OCI-LY3 (cell line): Measurements from ENCODE around the gene FNBP1L.

Experiments
- H2AFZ ChIP-seq: fragments of 200-600, 300-600 bp; shearing (Covaris generic); 2 replicates; pipeline ENCODE4 v1.6.0; 2014; ENCODE audit warnings: antibody characterized with exemption, low read depth, low read length
- H3K27ac ChIP-seq: fragments of 200-600, 300-600 bp; sonication (generic); 2 replicates; pipeline ENCODE4 v1.5.1; 2014; ENCODE audit warnings: mild to moderate bottlenecking, low read length, moderate library complexity, mixed read lengths
- H3K27me3 ChIP-seq: fragments of 200-600, 300-600 bp; sonication (generic); 2 replicates; pipeline ENCODE4 v1.6.1; 2014; ENCODE audit warnings: low read depth, low read length, mixed read lengths
- H3K36me3 ChIP-seq: fragments of 200-600, 300-600 bp; sonication (generic); replicated peaks from 2 replicates; pipeline ENCODE3; 2014; ENCODE audit warnings: low read depth, low read length, mixed read lengths
- H3K4me1 ChIP-seq: fragments of 300-600, 200-600 bp; sonication (generic); 2 replicates; pipeline ENCODE4 v1.6.1; 2014; ENCODE audit warnings: low read length, mixed read lengths
- H3K4me2 ChIP-seq: fragments of 200-600, 300-600 bp; sonication (generic); 2 replicates; pipeline ENCODE4 v1.6.1; 2014; ENCODE audit warnings: low read length, mixed read lengths
- H3K4me3 ChIP-seq: fragments of 300-600, 200-600 bp; sonication (generic); 2 replicates; pipeline ENCODE4 v1.5.1; 2014; ENCODE audit warnings: antibody characterized with exemption, mild to moderate bottlenecking, low read length, moderate library complexity
- H3K79me2 ChIP-seq: fragments of 300-600, 200-600 bp; shearing (Covaris generic); 2 replicates; pipeline ENCODE4 v1.6.1; 2014; ENCODE audit warnings: mild to moderate bottlenecking, low read length, mixed read lengths
- H3K9ac ChIP-seq: fragments of 300-600, 200-600 bp; shearing (Covaris generic); 2 replicates; pipeline ENCODE4 v1.6.0; 2014; ENCODE audit warnings: mild to moderate bottlenecking, low read length, moderate library complexity
- H3K9me3 ChIP-seq: fragments of 200-600, 300-600 bp; shearing (Covaris generic); 2 replicates; pipeline ENCODE4 v1.6.1; 2014; ENCODE audit warnings: low read length, mixed read lengths; ENCODE audit not compliant: insufficient read depth
- H4K20me1 ChIP-seq: fragments of 200-600, 300-600 bp; sonication (generic); 2 replicates; pipeline ENCODE4 v1.6.1; 2016; ENCODE audit warnings: low read length, mixed read lengths; ENCODE audit not compliant: insufficient read depth
- EZH2phosphoT487 ChIP-seq: fragments of 200-600 bp; shearing (Covaris generic); IDR thresholded peaks from 2 replicates; pipeline ENCODE4 v1.6.1; 2018; ENCODE audit warnings: antibody characterized with exemption, mixed run types, low read depth
- TF ChIP-seq, protein P1 (sequence below): fragments of 200-600, 300-600 bp; sonication (generic); IDR thresholded peaks from 2 replicates; pipeline ENCODE4 v1.5.1; 2014; ENCODE audit warnings: antibody characterized with exemption, low read length, low read depth

FNBP1L gene

GRCh38 chr1:93503163-93503562 lies 55.2 kb downstream of the FNBP1L start:
- TF ChIP-seq, protein P1, sequence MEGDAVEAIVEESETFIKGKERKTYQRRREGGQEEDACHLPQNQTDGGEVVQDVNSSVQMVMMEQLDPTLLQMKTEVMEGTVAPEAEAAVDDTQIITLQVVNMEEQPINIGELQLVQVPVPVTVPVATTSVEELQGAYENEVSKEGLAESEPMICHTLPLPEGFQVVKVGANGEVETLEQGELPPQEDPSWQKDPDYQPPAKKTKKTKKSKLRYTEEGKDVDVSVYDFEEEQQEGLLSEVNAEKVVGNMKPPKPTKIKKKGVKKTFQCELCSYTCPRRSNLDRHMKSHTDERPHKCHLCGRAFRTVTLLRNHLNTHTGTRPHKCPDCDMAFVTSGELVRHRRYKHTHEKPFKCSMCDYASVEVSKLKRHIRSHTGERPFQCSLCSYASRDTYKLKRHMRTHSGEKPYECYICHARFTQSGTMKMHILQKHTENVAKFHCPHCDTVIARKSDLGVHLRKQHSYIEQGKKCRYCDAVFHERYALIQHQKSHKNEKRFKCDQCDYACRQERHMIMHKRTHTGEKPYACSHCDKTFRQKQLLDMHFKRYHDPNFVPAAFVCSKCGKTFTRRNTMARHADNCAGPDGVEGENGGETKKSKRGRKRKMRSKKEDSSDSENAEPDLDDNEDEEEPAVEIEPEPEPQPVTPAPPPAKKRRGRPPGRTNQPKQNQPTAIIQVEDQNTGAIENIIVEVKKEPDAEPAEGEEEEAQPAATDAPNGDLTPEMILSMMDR: no peak
- TF ChIP-seq EZH2phosphoT487: no peak
- no peaks in the 10 kb centered on the region for H4K20me1 ChIP-seq

GRCh38 chr1:93503816-93504215 lies 55.9 kb downstream of the FNBP1L start:
- no peaks in the 10 kb centered on the region for H4K20me1 ChIP-seq
- H3K79me2 ChIP-seq: no peaks in the 10 kb centered on the region
- TF ChIP-seq, protein P1: no peak
- no peak for TF ChIP-seq EZH2phosphoT487
- H3K36me3 ChIP-seq: peaks cover 2% of the 10 kb centered on the region
- H3K27me3 ChIP-seq: no peaks in the 10 kb centered on the region
- H2AFZ ChIP-seq: no peak overlapping the region
- no peak overlapping the region for H3K27ac ChIP-seq
- H3K9ac ChIP-seq: no peak overlapping the region
- H3K9me3 ChIP-seq: no peaks in the 10 kb centered on the region
- H3K4me3 ChIP-seq: no peak overlapping the region
- peaks cover 7% of the 10 kb centered on the region for H3K4me1 ChIP-seq
- H3K4me2 ChIP-seq: no peak overlapping the region

More at GRCh38 chr1:93503163-93503562, 55.2 kb downstream of the FNBP1L start:
- Histone ChIP-seq H3K4me1 (peaks cover 7% of the 10 kb centered on the region), H3K9ac (no peak overlapping the region), H3K27ac (no peak overlapping the region), H3K4me3 (no peak overlapping the region), H3K27me3 (no peaks in the 10 kb centered on the region), H3K4me2 (no peak overlapping the region), H2AFZ (no peak overlapping the region), H3K79me2 (no peaks in the 10 kb centered on the region), H3K9me3 (no peaks in the 10 kb centered on the region), H3K36me3 (peaks cover 2% of the 10 kb centered on the region)

DNA sequence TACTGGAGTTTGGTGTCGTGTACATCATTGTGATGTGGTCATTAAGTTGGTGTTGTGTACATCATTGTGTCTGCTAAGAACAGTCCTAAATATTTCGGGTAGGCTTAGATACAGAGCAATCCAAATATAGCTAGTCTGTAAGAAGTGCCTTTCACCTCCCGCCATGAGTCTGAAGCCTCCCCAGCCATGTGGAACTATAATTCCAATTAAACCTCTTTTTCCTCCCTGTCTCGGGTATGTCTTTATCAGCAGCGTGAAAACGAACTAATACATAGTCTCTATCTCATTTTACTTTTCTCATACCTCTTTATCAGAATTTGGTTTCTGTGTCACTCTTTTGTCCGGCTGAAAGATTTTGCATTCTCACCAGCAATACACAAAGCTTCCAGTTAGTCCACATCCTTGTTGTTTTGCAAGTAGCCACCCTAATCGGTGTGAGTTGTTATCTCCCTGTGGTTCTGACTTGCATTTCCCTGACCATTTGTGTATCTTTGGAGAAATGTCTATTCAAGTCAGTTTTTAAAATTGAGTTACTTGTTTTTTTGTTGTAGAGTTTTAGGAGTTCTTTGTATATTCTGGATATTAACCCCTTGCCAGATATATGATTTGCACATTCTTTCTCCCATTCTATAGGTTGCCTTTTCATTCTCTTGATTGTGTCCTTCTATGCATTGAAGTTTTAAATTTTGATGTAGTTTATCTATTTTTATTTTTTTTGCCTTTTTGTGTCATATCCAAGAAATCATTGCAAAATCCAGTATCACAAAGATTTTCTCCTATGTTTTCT lies 56.5 kb downstream of the FNBP1L start:
- Histone ChIP-seq H3K79me2 (no peaks in the 10 kb centered on the region), H3K9ac (no peak overlapping the region), H3K36me3 (peaks cover under 1% of the 10 kb centered on the region), H3K27me3 (no peaks in the 10 kb centered on the region), H2AFZ (no peak overlapping the region), H4K20me1 (no peaks in the 10 kb centered on the region), H3K4me2 (no peak overlapping the region), H3K9me3 (no peaks in the 10 kb centered on the region), H3K4me1 (peaks cover 7% of the 10 kb centered on the region), H3K4me3 (no peak overlapping the region), H3K27ac (no peak overlapping the region)
- TF ChIP-seq, protein P1: no peak
- no peak for TF ChIP-seq EZH2phosphoT487

GRCh38 chr1:93506126-93506525 lies 58.2 kb downstream of the FNBP1L start:
- H3K9me3 ChIP-seq: no peaks in the 10 kb centered on the region

More at GRCh38 chr1:93506126-93506525, 58.2 kb downstream of the FNBP1L start:
- Histone ChIP-seq H3K9ac (no peak overlapping the region), H2AFZ (no peak overlapping the region), H3K4me1 (peaks cover 5% of the 10 kb centered on the region), H3K36me3 (no peaks in the 10 kb centered on the region), H4K20me1 (no peaks in the 10 kb centered on the region), H3K27ac (no peak overlapping the region), H3K4me3 (no peak overlapping the region), H3K4me2 (no peak overlapping the region), H3K79me2 (no peaks in the 10 kb centered on the region), H3K27me3 (no peaks in the 10 kb centered on the region)
- no peak for TF ChIP-seq EZH2phosphoT487
- TF ChIP-seq, protein P1: no peak
